Purkinje cell (primary cell): ENCODE measurements around the gene TRIM46. TPM values are rescaled to one million over a fixed set of nuclear protein-coding genes. Genes with fewer than 3 reads are reported as not detected.

Experiments
- polyA plus RNA-seq: library from polyadenylated mRNA; unstranded; fragments of >200 nt; fragmentation: Nextera tagmentation; gene quantifications from 2 replicates; pipeline ENCODE4 v1.2.1, GENCODE V29; 2014

TRIM46 gene
- 0.73 and 2.3 TPM in 2 replicates for polyA plus RNA-seq

GRCh38 chr1:155173478-155174323, at the start of gene TRIM46:
TRIM46 (plus strand) TSS chr1:155173849; CDS start chr1:155173967, 118 bp downstream.

GRCh38 chr1:155127105-155127966, 46.3 kb upstream of the TRIM46 start, which contains the start of gene EFNA1:
EFNA1 (plus strand) TSS chr1:155127876; CDS start chr1:155127978, 102 bp downstream.

GRCh38 chr1:155135415-155136028, 38.1 kb upstream of the TRIM46 start, which contains the start of gene SLC50A1:
SLC50A1 (plus strand) TSS chr1:155135852; CDS start chr1:155135912, 60 bp downstream.

GRCh38 chr1:155139895-155140629, 33.6 kb upstream of the TRIM46 start, which contains the start of gene DPM3:
DPM3 (minus strand) TSS chr1:155140531; CDS start chr1:155140240, 291 bp downstream.

GRCh38 chr1:155172732-155173477, 744 bp upstream of the TRIM46 start, which contains the start of gene KRTCAP2:
KRTCAP2 (minus strand) TSS chr1:155173304; CDS start chr1:155173224, 80 bp downstream.

GRCh38 chr1:155207806-155208540, 34.3 kb downstream of the TRIM46 start, which contains the start of gene THBS3:
THBS3 (minus strand) TSS chr1:155207897; CDS start chr1:155207876, 21 bp downstream.

GRCh38 chr1:155208541-155209311, 35.1 kb downstream of the TRIM46 start, which contains the start of gene MTX1:
MTX1 (plus strand) TSS chr1:155208695; CDS start chr1:155208805, 110 bp downstream.

Other genes with a start within 250 kb of the TRIM46 start
- 25.0 and 27.5 TPM in 2 replicates for gene PMVK, start 237.1 kb upstream of the TRIM46 start, polyA plus RNA-seq
- gene PBXIP1, start 217.8 kb upstream of the TRIM46 start, polyA plus RNA-seq: 1.2 and 1.5 TPM in 2 replicates
- 2.0 and 3.7 TPM in 2 replicates for gene PYGO2, start 212.1 kb upstream of the TRIM46 start, polyA plus RNA-seq
- 1.3 and 2.0 TPM in 2 replicates for gene SHC1, start 203.1 kb upstream of the TRIM46 start, polyA plus RNA-seq
- gene CKS1B, start 199.2 kb upstream of the TRIM46 start, polyA plus RNA-seq: 48.7 and 52.2 TPM in 2 replicates
- 21.8 and 34.5 TPM in 2 replicates for gene FLAD1, start 190.5 kb upstream of the TRIM46 start, polyA plus RNA-seq
- not detected in 2 replicates for gene LENEP, start 180.3 kb upstream of the TRIM46 start, polyA plus RNA-seq
- gene ZBTB7B, start 171.0 kb upstream of the TRIM46 start, polyA plus RNA-seq: 0.15 TPM in 1 of 2 replicates, not detected in the other
- gene DCST2, start 140.1 kb upstream of the TRIM46 start, polyA plus RNA-seq: not detected in 2 replicates
- gene DCST1, start 140.0 kb upstream of the TRIM46 start, polyA plus RNA-seq: not detected in 2 replicates
- 0.28 and 1.2 TPM in 2 replicates for gene ADAM15, start 122.5 kb upstream of the TRIM46 start, polyA plus RNA-seq
- gene EFNA4, start 110.1 kb upstream of the TRIM46 start, polyA plus RNA-seq: not detected in 2 replicates
- gene EFNA3, start 95.0 kb upstream of the TRIM46 start, polyA plus RNA-seq: 2.2 and 6.2 TPM in 2 replicates
- gene EFNA1, start 46.0 kb upstream of the TRIM46 start, polyA plus RNA-seq: 1.4 and 3.8 TPM in 2 replicates
- gene SLC50A1, start 38.0 kb upstream of the TRIM46 start, polyA plus RNA-seq: 4.2 and 5.1 TPM in 2 replicates
- gene DPM3, start 33.3 kb upstream of the TRIM46 start, polyA plus RNA-seq: 88.7 and 130 TPM in 2 replicates
- gene KRTCAP2, start 545 bp upstream of the TRIM46 start, polyA plus RNA-seq: 468 and 662 TPM in 2 replicates
- 0.56 and 2.3 TPM in 2 replicates for gene THBS3, start 34.0 kb downstream of the TRIM46 start, polyA plus RNA-seq
- gene MTX1, start 34.8 kb downstream of the TRIM46 start, polyA plus RNA-seq: 19.3 and 24.2 TPM in 2 replicates
- 8.9 and 11.0 TPM in 2 replicates for gene ENTREP3, start 81.6 kb downstream of the TRIM46 start, polyA plus RNA-seq
- 127 and 148 TPM in 2 replicates for gene SCAMP3, start 88.5 kb downstream of the TRIM46 start, polyA plus RNA-seq
- 4.2 and 7.1 TPM in 2 replicates for gene CLK2, start 99.7 kb downstream of the TRIM46 start, polyA plus RNA-seq
- gene HCN3, start 103.6 kb downstream of the TRIM46 start, polyA plus RNA-seq: 1.5 and 4.9 TPM in 2 replicates
- gene PKLR, start 127.6 kb downstream of the TRIM46 start, polyA plus RNA-seq: not detected in 2 replicates
- 54.8 and 91.9 TPM in 2 replicates for gene FDPS, start 135.0 kb downstream of the TRIM46 start, polyA plus RNA-seq
- 69.1 and 80.0 TPM in 2 replicates for gene RUSC1, start 147.0 kb downstream of the TRIM46 start, polyA plus RNA-seq